Activated CD4-positive, alpha-beta T cell treated with anti-CD3 and anti-CD28 coated beads, Interleukin-10, Interleukin-2, amounts not matched to agents 100 ng/mL and 50 ng/mL, durations not matched to agents 16 hours and 8 hours (primary cell): ENCODE measurements around the gene ART5.
"Not testable (repeated sequence)": the region's sequence is repeated elsewhere in the genome, so short reads cannot be mapped to it uniquely, and the experiment has no call there.

ENCODE experiments used
- DNase-seq: peaks from one replicate; pipeline ENCODE4 v3.0.0-alpha.2; 2020

The ART5 gene

GRCh38 chr11:3616721-3617460 lies 24.9 kb downstream of the ART5 start:
- no peak for DNase-seq

GRCh38 chr11:3615998-3616397 lies 25.8 kb downstream of the ART5 start:
- no peak for DNase-seq

- peak; percentile 51 for DNase-seq
These were observed 27.0 kb downstream of the ART5 start for GRCh38 chr11:3614742-3615171.

GRCh38 chr11:3613998-3614741 lies 27.6 kb downstream of the ART5 start:
- no peak for DNase-seq

GRCh38 chr11:3611976-3612678 lies 29.7 kb downstream of the ART5 start:
- no peak for DNase-seq

- no peak for DNase-seq
These were observed 30.9 kb downstream of the ART5 start for GRCh38 chr11:3610846-3611245.

GRCh38 chr11:3609416-3610265 lies 32.2 kb downstream of the ART5 start:
- DNase-seq: peak; percentile 45

GRCh38 chr11:3605771-3606203 lies 36.0 kb downstream of the ART5 start:
- no peak for DNase-seq

- no peak for DNase-seq
These were observed 36.5 kb downstream of the ART5 start for GRCh38 chr11:3605283-3605662.

GRCh38 chr11:3604167-3604566 lies 37.6 kb downstream of the ART5 start:
- DNase-seq: no peak

GRCh38 chr11:3600201-3600600 lies 41.6 kb downstream of the ART5 start:
- DNase-seq: not testable (repeated sequence)

- DNase-seq: not testable (repeated sequence)
These were observed 44.0 kb downstream of the ART5 start for GRCh38 chr11:3597743-3598142.

GRCh38 chr11:3591326-3591725 lies 50.5 kb downstream of the ART5 start:
- DNase-seq: not testable (repeated sequence)

- peak; percentile 6 for DNase-seq
These were observed 51.6 kb downstream of the ART5 start for GRCh38 chr11:3590193-3590592.

GRCh38 chr11:3588776-3589175 lies 53.0 kb downstream of the ART5 start:
- not testable (repeated sequence) for DNase-seq
